Stomach (tissue), 4 donors: ENCODE data around the gene ENSA.

Experiments
- CTCF ChIP-seq, 7 experiments: fragments of 450-650 bp in 4 of 7; fragments of 200-600 bp in 3 of 7; sonication (generic) in 3 of 7; IDR thresholded peaks; one replicate each; pipeline ENCODE4 v1.5.1; 2016 to 2019; ENCODE audit warnings: antibody characterized with exemption in 7 of 7, control low read depth in 2 of 7, mild to moderate bottlenecking in 1 of 7
- EP300 ChIP-seq: sonication (generic); formaldehyde crosslinking; IDR thresholded peaks from one replicate; pipeline ENCODE4 v1.6.1; 2017; ENCODE audit warnings: antibody characterized with exemption
- POLR2A ChIP-seq, 4 donors: fragments of 450-650 bp; IDR thresholded peaks; one replicate each; pipeline ENCODE4 v1.6.1; 2016; ENCODE audit warnings: antibody characterized with exemption in 4 of 4, control low read depth in 2 of 4, mild to moderate bottlenecking in 1 of 4, moderate library complexity in 1 of 4
- POLR2AphosphoS5 ChIP-seq, 3 donors: sonication (generic); formaldehyde crosslinking; IDR thresholded peaks; one replicate each; pipeline ENCODE4 v1.6.1; 2016; ENCODE audit warnings: antibody characterized with exemption in 3 of 3

GRCh38 chr1:150604226-150604588 is 25.2 kb downstream of the ENSA start:
- TF ChIP-seq CTCF (IDR thresholded peaks at IDR 0.05), result no peak
- TF ChIP-seq POLR2AphosphoS5 (IDR thresholded peaks at IDR 0.05), result no peak
- TF ChIP-seq POLR2A (IDR thresholded peaks at IDR 0.05), result no peak
- no peak for TF ChIP-seq EP300
